Measurements from ENCODE around the gene RNF215.
A peak's percentile ranks its signal among the peaks of the same experiment; 100 is the strongest.

RNF215 gene

DNA sequence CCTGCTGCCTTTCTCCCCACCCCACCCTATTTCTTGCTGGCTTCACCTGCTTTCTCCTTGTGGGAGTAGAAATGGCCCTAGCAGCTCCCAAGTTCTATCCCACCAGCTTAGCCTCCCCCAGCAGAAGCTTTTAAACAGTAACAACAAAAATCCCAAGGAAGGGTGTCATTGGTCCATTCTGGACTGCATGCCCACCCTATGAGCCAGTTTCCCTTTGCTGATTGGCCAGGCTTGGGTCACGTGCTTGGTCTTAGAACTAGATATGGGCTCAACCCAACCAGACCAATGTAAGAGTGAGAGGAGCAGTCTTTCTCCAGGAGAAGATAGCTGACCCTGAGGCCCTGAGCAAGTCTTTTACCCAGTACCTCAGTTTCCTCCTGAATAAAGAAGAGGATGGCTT is 40.7 kb upstream of the RNF215 start:
- Histone ChIP-seq H3K4me3 (ENCODE audit: low read length) (no peak overlapping the region), H3K27me3 (ENCODE audit: control insufficient read depth, insufficient read depth, low read length) (no peaks in the 10 kb centered on the region), H3K4me1 (ENCODE audit: control insufficient read depth, insufficient read depth, low read length) (peaks cover 2% of the 10 kb centered on the region; the same call in 1 of the 2 replicates), H3K9me3 (ENCODE audit: control insufficient read depth, insufficient read depth, low read length) (no peaks in the 10 kb centered on the region), H3K36me3 (ENCODE audit: control insufficient read depth, insufficient read depth, low read length) (peaks cover 7% of the 10 kb centered on the region; the same call in 1 of the 2 replicates), H3K27ac (ENCODE audit: low read length) (no peak overlapping the region)
- no CpG with 5 or more reads among the region's 1 CpG for WGBS (ENCODE audit: insufficient coverage, insufficient read length)
- no peak for DNase-seq (ENCODE audit: low read depth, low spot score)

DNA sequence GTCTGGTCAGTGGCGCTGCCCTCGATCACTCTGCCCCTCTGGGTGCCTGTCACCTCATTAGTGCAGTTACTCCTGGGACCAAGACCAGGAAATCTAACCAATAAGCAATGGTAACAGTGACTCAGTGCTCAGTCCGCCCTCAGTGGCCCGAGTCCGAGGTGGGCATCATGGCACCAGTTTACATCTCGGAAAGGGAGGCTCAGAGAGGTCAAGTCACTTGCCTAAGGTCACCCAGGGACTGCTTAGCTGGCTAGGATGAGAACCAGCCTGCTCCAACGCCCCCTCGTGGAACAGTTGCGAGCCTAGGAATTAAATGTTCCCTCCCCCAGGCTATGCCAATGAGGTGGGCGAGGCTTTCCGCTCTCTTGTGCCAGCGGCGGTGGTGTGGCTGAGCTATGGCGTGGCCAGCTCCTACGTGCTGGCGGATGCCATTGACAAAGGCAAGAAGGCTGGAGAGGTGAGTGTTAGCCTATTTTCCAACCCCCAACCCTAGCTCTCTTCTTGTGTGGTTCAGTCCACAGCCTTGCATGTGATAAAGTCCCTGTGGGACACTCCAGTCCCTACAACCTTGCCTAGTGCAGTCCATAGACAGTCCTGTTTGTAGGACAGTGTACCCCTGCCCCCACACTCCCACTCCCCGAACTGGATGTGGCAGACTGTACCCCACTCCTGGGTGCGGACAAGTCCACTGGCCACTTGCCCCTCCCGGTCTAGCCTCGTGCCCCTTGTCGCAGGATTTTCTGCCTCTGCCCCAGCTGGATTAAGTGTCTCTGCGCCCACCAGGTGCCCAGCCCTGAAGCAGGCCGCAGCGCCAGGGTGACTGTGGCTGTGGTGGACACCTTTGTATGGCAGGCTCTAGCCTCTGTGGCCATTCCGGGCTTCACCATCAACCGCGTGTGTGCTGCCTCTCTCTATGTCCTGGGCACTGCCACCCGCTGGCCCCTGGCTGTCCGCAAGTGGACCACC is 39.5 kb upstream of the RNF215 start:
- WGBS (ENCODE audit: insufficient coverage, insufficient read length) = no CpG with 5 or more reads among the region's 29 CpGs
- peak; percentile 87 for DNase-seq (ENCODE audit: low read depth, low spot score)
- Histone ChIP-seq H3K9me3 (ENCODE audit: control insufficient read depth, insufficient read depth, low read length) (no peaks in the 10 kb centered on the region), H3K27ac (ENCODE audit: low read length) (no peak overlapping the region), H3K27me3 (ENCODE audit: control insufficient read depth, insufficient read depth, low read length) (no peaks in the 10 kb centered on the region), H3K36me3 (ENCODE audit: control insufficient read depth, insufficient read depth, low read length) (peaks cover 7% of the 10 kb centered on the region; the same call in 1 of the 2 replicates), H3K4me1 (ENCODE audit: control insufficient read depth, insufficient read depth, low read length) (peaks cover 5% of the 10 kb centered on the region; the same call in 1 of the 2 replicates), H3K4me3 (ENCODE audit: low read length) (peak overlapping the region; percentile 84; the same call in 1 of the 2 replicates)

DNA sequence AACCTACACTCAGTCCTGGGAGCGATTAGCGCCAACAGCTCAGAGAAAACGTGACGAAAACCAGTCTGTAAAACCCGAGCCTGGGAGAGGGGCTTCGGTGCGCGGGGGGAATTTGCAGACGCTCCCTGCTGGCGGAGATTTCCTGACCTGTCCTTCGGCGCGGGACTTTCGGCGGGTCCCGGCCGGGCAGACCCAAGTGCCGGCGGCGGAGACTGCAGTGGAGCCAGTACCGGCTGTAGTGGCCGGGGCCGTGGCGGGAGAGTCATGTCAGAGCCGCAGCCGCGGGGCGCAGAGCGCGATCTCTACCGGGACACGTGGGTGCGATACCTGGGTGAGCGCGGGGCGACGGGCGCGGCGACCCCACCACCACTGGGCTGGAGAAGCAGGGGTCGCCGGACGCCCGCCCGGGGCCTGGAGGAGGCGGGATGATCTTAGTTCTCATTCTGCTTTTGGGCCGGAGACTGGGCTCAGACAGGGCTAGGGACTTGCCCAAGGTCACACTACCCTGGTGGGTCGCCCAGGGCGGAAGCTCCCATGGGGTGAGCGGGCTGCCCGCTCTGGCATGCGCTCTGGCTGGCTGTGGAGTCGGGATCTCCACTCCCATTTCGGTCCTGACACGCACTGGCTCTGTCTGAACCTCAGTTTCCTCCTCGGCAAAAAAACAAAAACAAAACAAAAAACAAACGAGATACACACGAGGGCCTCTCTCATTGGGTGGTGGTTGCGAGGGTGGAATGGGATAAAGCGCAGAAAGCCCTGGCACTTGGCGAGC is 38.6 kb upstream of the RNF215 start, which contains the start of gene MTFP1:
MTFP1 (plus strand) TSS at position 153 of the 772 bp plus-strand sequence; CDS start at position 265, 112 bp downstream.
- no peak for DNase-seq (ENCODE audit: low read depth, low spot score)
- no CpG with 5 or more reads among the region's 61 CpGs for WGBS (ENCODE audit: insufficient coverage, insufficient read length)
- H3K27ac ChIP-seq (ENCODE audit: low read length) = no peak within 1 kb of the TSS
- H3K36me3 ChIP-seq (ENCODE audit: control insufficient read depth, insufficient read depth, low read length) = peaks cover 7% of the 10 kb centered on the region; the same call in 1 of the 2 replicates
- H3K27me3 ChIP-seq (ENCODE audit: control insufficient read depth, insufficient read depth, low read length) = no peaks in the 10 kb centered on the region
- peak within 1 kb of the TSS; percentile 84 for H3K4me3 ChIP-seq (ENCODE audit: low read length)
- no peaks in the 10 kb centered on the region for H3K9me3 ChIP-seq (ENCODE audit: control insufficient read depth, insufficient read depth, low read length)
- peaks cover 5% of the 10 kb centered on the region; the same call in 1 of the 2 replicates for H3K4me1 ChIP-seq (ENCODE audit: control insufficient read depth, insufficient read depth, low read length)

DNA sequence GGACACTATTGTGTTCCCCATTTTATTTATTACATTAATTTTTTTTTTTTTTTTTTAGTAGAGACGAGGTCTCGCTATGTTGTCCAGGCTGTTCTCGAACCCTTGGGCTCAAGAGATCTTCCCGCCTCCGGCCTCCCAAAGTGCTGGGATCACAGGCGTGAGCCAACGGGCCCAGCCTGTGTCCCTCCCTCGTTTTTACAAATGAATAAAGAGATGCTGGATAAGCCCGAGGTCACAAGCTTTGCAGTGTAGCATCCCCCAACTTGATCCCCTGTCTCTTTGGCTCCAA is 38.1 kb upstream of the RNF215 start:
- H3K36me3 ChIP-seq (ENCODE audit: control insufficient read depth, insufficient read depth, low read length) = peaks cover 7% of the 10 kb centered on the region; the same call in 1 of the 2 replicates
- peak overlapping the region; percentile 84; the same call in 1 of the 2 replicates for H3K4me3 ChIP-seq (ENCODE audit: low read length)
- H3K27me3 ChIP-seq (ENCODE audit: control insufficient read depth, insufficient read depth, low read length) = no peaks in the 10 kb centered on the region
- no CpG with 5 or more reads among the region's 9 CpGs for WGBS (ENCODE audit: insufficient coverage, insufficient read length)
- peaks cover 5% of the 10 kb centered on the region; the same call in 1 of the 2 replicates for H3K4me1 ChIP-seq (ENCODE audit: control insufficient read depth, insufficient read depth, low read length)
- no peak for DNase-seq (ENCODE audit: low read depth, low spot score)
- H3K27ac ChIP-seq (ENCODE audit: low read length) = no peak overlapping the region
- H3K9me3 ChIP-seq (ENCODE audit: control insufficient read depth, insufficient read depth, low read length) = no peaks in the 10 kb centered on the region

DNA sequence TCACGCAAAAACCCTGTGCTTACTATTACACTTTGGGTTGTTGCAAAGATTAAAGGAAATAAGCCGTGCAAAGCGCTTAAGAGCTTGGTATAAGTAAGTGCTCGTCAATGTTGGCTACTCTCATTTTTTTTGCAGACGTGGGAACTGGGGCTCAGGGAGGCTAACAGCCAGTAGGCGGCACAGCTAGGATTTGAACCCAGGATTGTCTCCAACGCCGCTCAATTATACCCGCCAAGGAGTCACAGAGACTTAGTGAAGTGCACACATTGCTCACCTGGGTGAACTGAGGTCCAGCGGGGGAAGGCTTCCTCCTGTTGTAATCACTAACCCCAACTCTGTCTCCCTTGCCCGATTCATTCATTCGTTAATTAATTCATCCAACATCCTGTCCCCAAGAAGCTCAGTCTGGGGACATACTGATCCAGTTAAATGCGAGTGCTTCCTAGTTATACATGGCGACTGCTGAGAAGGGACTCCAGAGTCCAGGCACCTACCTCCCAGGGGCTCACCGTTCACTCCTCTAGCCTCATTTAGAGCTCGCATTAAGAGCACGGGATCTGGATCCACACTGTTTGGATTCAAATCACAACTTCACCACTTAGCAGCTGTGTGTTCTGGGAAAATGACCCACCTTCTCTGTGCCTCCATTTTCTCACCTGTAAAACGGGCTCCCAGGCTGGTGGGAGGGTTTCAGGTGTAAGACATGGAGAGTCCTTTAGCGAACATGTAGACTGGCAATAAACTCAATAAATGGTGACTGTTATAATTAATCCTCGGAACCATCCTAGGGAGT is 37.5 kb upstream of the RNF215 start:
- Histone ChIP-seq H3K27me3 (ENCODE audit: control insufficient read depth, insufficient read depth, low read length) (no peaks in the 10 kb centered on the region), H3K4me1 (ENCODE audit: control insufficient read depth, insufficient read depth, low read length) (peaks cover 3% of the 10 kb centered on the region; the same call in 1 of the 2 replicates), H3K36me3 (ENCODE audit: control insufficient read depth, insufficient read depth, low read length) (peaks cover 7% of the 10 kb centered on the region; the same call in 1 of the 2 replicates), H3K4me3 (ENCODE audit: low read length) (peak overlapping the region; percentile 24; the same call in 1 of the 2 replicates), H3K9me3 (ENCODE audit: control insufficient read depth, insufficient read depth, low read length) (no peaks in the 10 kb centered on the region), H3K27ac (ENCODE audit: low read length) (no peak overlapping the region)
- DNase-seq (ENCODE audit: low read depth, low spot score) = no peak
- no CpG with 5 or more reads among the region's 20 CpGs for WGBS (ENCODE audit: insufficient coverage, insufficient read length)

DNA sequence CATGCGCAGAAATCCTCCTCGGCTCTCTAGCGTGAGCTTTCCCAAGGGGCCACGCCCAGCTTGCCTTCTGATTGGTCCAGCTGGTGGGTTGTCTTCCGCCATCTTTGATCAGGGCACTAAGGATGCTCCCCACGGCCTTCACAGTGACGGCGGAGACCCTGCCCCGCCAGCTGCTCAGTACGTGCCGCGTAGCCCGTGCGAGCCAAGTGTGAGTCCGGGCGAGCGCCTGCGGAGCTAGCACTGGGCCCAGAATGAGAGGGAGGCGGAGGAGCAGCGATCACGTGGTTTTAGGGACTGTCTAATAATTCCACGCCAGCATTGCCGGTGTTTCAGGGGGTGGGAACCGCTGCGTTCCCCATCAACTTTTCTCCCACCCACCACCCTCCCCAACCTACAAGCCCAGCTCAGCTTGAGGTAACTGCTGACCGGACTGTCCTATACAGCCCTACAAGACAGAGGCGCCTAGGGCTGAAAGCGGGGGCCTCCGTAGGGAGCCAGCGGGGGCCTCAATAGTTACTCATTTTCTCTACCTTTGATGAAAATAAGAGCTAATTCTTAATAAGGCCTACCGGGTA is 36.8 kb upstream of the RNF215 start:
- no peaks in the 10 kb centered on the region for H3K27me3 ChIP-seq (ENCODE audit: control insufficient read depth, insufficient read depth, low read length)
- H3K36me3 ChIP-seq (ENCODE audit: control insufficient read depth, insufficient read depth, low read length) = peaks cover 7% of the 10 kb centered on the region; the same call in 1 of the 2 replicates
- no peaks in the 10 kb centered on the region for H3K9me3 ChIP-seq (ENCODE audit: control insufficient read depth, insufficient read depth, low read length)
- H3K4me3 ChIP-seq (ENCODE audit: low read length) = peak overlapping the region; percentile 24; the same call in 1 of the 2 replicates
- no peak overlapping the region for H3K27ac ChIP-seq (ENCODE audit: low read length)
- H3K4me1 ChIP-seq (ENCODE audit: control insufficient read depth, insufficient read depth, low read length) = peaks cover 3% of the 10 kb centered on the region; the same call in 1 of the 2 replicates
- no CpG with 5 or more reads among the region's 31 CpGs for WGBS (ENCODE audit: insufficient coverage, insufficient read length)
- peak; percentile 100 for DNase-seq (ENCODE audit: low read depth, low spot score)

DNA sequence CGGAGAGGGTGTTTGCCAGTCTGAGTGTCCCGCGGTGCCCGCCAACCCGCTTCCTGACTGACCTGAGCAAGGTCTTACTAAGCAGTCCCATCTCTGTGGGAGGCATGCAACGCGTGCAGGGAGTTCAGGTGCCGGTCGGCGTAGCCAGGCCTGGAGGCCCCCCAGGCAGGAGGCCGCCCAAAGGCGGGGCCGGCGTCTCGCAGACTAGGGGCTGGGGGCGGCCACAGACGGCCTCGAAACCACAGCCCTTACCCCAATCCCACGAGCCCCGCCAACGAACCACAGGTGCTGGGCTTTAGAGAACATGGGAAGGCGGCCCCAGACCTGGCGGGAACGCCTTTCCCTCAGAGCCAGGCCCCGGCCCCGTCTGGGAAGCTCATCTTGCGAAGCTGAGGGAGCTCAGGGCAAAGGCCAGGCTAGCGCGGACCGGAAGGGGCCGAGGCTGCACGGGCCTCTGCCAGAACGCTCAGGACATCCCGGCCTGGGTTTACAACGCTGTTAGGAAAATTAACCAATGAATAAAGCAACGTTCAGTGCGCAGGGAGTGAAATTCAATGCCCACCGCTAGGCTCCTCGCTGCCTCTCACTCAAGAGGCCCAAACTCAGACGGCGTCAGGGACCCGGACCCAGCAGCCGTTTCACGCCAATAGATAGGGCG is 36.2 kb upstream of the RNF215 start:
- Histone ChIP-seq H3K4me1 (ENCODE audit: control insufficient read depth, insufficient read depth, low read length) (peaks cover 3% of the 10 kb centered on the region; the same call in 1 of the 2 replicates), H3K9me3 (ENCODE audit: control insufficient read depth, insufficient read depth, low read length) (no peaks in the 10 kb centered on the region), H3K4me3 (ENCODE audit: low read length) (peak overlapping the region; percentile 39; the same call in 1 of the 2 replicates), H3K27ac (ENCODE audit: low read length) (no peak overlapping the region), H3K36me3 (ENCODE audit: control insufficient read depth, insufficient read depth, low read length) (peaks cover 3% of the 10 kb centered on the region; the same call in 1 of the 2 replicates), H3K27me3 (ENCODE audit: control insufficient read depth, insufficient read depth, low read length) (no peaks in the 10 kb centered on the region)
- no CpG with 5 or more reads among the region's 45 CpGs for WGBS (ENCODE audit: insufficient coverage, insufficient read length)
- DNase-seq (ENCODE audit: low read depth, low spot score) = no peak

DNA sequence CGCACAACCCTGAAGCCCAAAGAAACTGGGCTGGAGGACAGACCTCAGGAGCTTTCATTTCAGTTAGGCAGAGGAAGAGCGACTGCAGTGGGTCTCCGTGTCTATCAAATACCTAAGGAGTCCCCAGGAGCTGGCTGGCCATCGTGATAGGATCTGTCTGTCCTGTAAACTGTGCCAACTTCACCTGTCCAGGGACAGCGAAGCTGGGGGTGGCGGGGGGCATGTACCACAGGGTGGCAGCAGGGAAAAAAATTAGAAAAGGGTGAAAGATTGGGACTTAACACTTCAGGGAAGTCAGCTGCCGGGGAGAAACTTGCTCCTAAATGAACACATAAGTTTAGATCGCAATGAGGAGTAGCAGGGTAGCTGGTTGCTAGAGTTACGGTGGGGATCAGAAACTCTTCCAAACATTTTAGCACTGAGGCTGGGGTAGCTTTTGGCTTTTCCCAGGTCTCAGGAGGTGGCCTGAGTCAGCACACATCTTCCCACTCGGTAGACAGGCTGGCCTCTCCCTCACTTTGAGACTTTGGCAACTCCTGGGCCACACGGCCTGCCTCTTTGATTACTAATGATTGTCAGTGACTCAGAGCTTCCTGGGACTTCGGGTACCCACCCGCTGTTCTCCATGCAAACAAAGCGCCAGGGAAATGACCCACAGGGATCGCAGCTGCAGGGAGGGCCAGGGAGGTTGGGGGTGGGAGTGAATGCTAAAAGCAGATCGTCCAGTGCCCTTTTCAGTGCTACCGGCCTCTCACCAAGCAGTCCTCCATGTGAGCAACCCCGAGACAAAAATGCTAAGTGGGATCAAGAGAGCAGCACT is 35.5 kb upstream of the RNF215 start:
- no peaks in the 10 kb centered on the region for H3K9me3 ChIP-seq (ENCODE audit: control insufficient read depth, insufficient read depth, low read length)
- DNase-seq (ENCODE audit: low read depth, low spot score) = no peak
- H3K27me3 ChIP-seq (ENCODE audit: control insufficient read depth, insufficient read depth, low read length) = no peaks in the 10 kb centered on the region
- peaks cover 3% of the 10 kb centered on the region; the same call in 1 of the 2 replicates for H3K4me1 ChIP-seq (ENCODE audit: control insufficient read depth, insufficient read depth, low read length)
- no peak overlapping the region for H3K27ac ChIP-seq (ENCODE audit: low read length)
- peaks cover under 1% of the 10 kb centered on the region; the same call in 1 of the 2 replicates for H3K36me3 ChIP-seq (ENCODE audit: control insufficient read depth, insufficient read depth, low read length)
- no CpG with 5 or more reads among the region's 18 CpGs for WGBS (ENCODE audit: insufficient coverage, insufficient read length)
- peak overlapping the region; percentile 39; the same call in 1 of the 2 replicates for H3K4me3 ChIP-seq (ENCODE audit: low read length)

Measured in iPS DF 6.9 (cell line).